HG03097 (cell line): ENCODE results near the gene SSBP4.

Source experiments
- ATAC-seq: cut with Tn5 transposase; IDR thresholded peaks from one replicate; pipeline ENCODE4 v1.9.1; 2021; ENCODE audit not compliant: unreplicated experiment, low FRiP score

SSBP4 gene

DNA sequence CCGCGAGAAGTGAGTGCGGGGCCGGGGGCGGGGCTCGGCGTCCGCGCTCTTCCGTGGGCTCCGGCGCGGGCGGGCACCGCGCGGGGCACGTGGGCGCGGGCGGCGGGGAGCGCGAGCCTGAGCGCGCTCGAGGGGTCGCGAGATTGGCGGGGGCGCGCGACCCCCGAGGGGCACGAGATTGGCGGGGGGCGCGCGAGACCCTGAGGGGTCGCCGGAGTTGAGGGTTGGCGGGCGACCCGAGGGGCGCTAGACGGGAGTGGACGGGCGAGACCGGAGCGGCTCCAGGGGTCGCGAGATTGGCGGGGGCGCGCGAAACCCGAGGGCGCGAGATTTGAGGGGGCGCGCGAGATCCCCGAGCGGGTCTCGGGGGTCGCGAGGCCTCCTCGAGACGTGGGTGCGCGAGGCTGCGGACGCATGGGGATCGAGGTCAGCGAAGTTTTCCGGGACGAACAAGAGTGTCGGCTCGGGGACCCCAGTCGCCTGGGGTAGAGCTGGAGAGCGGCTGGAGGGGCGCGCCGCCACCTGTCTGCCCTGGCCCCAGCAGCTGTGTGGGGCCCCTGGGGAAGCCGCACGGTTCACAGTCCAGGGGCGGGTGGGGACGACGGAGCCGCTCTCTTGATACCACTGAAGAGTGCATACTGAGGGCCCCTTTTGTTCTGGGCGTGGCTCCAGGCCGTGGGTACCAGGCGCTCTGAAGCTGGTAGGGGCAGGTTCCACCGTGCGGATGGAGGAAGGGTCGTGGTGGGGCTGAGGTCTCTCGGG, 682 bp downstream of the SSBP4 start:
- ATAC-seq = peak; percentile 11

DNA sequence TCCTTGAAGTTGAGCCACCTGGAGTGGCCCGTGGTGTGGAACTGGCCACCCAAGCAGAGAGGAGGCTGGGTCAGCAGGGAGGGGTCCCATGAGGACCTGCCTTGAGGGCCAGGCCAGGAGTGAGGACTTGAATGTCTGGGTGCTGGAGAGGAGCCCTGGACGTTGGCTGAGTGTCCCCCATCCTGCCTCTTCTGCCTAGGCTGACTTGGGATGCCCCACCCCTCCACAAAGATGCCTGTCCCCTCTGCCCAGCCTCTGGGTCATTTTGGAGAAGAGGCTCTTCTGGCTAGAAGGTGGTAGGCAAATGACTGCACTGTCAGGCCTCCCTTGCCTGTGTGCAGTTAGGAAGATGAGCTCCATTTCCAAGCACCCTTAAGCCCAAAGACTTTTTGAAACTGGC, 1.7 kb downstream of the SSBP4 start:
- ATAC-seq = no peak

DNA sequence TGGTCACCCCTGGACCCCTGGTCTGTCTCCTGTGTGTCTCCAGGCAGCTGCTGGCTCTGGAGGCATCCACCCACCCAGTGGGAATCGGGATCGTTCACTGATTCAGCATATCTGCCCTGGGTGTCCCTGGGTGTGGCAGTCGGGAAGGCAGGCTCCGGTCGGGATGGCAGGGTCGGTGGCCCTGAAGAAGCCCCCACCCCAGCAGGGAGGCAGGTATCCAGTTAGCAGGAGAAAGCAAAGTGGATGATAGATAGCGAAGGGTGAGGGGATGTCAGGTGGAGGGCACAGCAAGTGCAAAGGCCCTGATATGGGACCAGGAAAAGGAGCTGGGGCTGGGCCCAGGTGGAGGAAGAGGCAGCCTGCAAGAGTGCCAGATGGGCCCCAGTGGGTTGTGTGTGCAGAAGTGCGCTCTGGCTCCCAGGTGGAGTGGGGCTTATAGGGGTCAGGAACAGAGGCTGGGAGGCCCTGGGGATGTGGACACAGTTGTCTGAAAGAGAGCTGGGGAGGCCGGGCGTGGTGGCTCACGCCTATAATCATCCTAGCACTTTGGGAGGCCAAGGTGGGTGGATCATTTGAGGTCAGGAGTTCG, 2.3 kb downstream of the SSBP4 start:
- ATAC-seq = no peak

GRCh38 chr19:18422530-18423191, 3.5 kb downstream of the SSBP4 start:
- ATAC-seq = no peak

- ATAC-seq = no peak
Observed at GRCh38 chr19:18423258-18424020, 4.2 kb downstream of the SSBP4 start.

GRCh38 chr19:18424122-18424889, 5.1 kb downstream of the SSBP4 start:
- no peak for ATAC-seq

GRCh38 chr19:18424890-18425514, 5.8 kb downstream of the SSBP4 start:
- no peak for ATAC-seq

DNA sequence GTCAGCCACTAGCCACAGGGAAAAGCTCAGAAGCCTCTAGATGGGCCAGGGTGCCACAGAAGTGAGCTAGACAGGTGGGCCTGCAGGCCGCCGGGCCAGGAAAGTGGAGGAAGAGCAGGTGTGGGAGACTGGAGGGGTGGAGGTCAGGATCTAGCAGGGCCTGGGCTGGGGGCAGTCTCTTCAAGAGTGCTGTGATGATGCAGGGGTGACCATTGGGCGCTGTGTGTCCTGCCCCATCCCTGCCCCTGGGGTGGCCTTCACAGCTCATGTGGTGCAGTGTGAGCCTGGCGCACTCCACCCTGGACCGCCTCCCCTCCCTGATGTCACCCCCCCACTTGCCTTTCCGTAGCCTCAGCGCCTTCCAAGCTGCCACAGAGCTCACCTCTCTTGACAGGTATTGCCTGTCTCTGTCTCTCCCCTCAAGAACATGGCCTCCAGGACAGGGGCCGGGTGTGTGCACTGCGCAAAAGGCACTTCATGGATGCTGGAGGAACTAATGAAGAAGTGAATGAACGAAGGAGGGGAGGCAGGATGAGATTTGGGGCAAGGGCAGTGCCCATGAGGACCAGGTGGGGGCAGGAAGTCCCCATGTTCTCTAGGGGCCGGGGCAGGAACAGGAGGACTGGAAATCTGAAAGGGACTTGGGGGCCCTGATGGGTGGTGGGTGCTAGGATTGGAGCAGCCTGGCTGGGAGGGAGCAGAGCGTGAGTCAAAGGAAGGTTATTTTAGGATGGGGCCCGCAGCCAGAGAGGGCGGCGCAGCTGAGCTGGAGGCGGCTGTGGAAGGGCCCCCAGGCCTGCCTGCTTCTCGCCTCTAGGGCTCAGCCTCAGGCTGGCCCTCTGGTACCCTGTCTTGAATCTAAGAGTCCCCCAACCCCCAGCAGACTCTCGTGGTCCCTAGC, 6.6 kb downstream of the SSBP4 start:
- no peak for ATAC-seq

GRCh38 chr19:18426416-18426767, 7.2 kb downstream of the SSBP4 start:
- no peak for ATAC-seq

GRCh38 chr19:18427080-18427742, 8.0 kb downstream of the SSBP4 start:
- ATAC-seq = no peak

- no peak for ATAC-seq
Observed at GRCh38 chr19:18427743-18428113, 8.5 kb downstream of the SSBP4 start.

- ATAC-seq = no peak
Observed at GRCh38 chr19:18428173-18428786, 9.1 kb downstream of the SSBP4 start.

- peak; percentile 44 for ATAC-seq
Observed at GRCh38 chr19:18428787-18429674, 9.8 kb downstream of the SSBP4 start.

- no peak for ATAC-seq
Observed at GRCh38 chr19:18429717-18430416, 10.7 kb downstream of the SSBP4 start.

GRCh38 chr19:18430417-18431144, 11.4 kb downstream of the SSBP4 start:
- no peak for ATAC-seq
